ENCODE data around the gene SPSB1.

SPSB1 gene

GRCh38 chr1:9302745-9303524 is 10.2 kb downstream of the SPSB1 start:
- DNase-seq = no peak

DNA sequence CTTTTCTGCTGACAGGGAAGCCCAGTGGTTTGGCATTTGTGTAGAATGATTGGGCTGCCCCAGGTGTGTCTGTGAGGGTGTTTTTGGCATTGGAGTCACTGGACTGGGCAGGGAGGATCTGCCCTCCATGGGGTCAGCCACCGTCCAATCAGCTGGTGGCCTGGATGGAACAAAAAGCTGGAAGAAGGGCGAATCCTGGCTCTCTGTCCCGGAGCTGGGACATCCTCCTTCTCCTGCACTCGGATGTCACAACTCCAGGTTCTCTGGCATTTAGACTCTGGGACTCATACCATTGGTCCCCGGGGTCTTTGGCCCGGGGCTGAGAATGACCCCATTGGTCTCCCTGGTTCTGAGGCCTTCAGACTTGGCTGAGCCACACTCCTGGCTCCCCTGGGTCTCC is 11.2 kb downstream of the SPSB1 start:
- DNase-seq = no peak

- no peak for DNase-seq
These were observed 12.5 kb downstream of the SPSB1 start for GRCh38 chr1:9305216-9305615.

- no peak for DNase-seq
These were observed 13.3 kb downstream of the SPSB1 start for GRCh38 chr1:9306006-9306405.

- no peak for DNase-seq
These were observed 14.6 kb downstream of the SPSB1 start for GRCh38 chr1:9307303-9307702.

- no peak for DNase-seq
These were observed 15.6 kb downstream of the SPSB1 start for GRCh38 chr1:9308236-9308785.

GRCh38 chr1:9309080-9309479 is 16.4 kb downstream of the SPSB1 start:
- DNase-seq = no peak

DNA sequence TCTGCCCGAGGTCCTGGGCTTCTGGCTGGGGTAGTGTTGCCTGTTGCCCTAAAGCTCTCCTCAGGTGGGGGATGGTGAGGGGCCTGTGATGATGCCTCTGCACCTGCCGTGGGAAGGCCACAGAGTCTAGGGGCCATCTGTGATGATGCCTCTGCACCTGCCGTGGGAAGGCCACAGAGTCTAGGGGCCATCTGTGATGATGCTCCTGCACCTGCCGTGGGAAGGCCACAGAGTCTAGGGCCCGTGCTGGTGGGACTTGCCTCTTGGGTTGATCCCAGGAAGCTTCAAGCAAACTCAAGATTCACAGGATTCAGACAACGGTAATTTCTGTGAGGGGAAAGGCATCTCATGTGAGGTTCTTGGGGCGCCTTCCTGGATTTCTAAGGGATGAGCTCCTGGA is 17.3 kb downstream of the SPSB1 start:
- no peak for DNase-seq

DNA sequence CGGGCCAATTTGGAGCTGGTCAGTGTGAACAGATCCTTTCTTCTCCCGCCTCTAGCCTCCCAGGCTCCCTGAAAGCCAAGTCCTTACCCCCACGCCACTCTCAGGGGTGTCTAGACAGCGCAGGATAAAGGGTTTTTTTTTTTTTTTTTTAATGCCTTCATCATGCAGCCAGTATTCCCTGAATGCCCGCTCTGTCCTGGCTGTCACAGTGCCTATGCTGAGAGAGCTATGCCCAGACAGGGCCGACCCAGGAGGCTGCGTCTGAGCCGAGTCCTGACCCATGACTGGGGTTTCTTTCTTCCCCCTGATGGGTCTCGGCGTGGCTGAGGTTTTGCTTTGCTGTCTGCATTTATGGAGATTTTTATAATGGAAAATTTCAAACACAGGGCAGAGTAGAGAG is 18.3 kb downstream of the SPSB1 start:
- no peak for DNase-seq

DNA sequence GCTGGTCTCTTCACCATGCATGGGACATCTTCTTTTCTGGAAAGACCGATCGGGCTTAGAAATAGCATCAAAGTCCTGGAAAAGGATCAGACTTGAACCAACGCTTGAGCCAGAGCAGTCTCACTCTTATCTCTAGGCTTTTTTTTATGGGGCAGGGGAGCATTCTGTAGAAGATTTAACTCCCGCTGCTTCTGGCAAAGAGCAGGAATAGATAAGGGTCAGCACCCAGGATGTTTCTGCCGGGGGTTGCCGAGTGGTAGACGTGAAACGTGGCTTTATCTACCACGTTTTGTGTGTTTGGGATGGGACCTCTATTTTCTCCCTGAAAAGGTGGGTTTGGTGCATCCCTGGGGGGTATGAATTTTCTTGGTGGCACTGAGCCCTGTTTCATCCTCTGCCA is 18.8 kb downstream of the SPSB1 start:
- no peak for DNase-seq

GRCh38 chr1:9312168-9312720 is 19.6 kb downstream of the SPSB1 start:
- DNase-seq = no peak

DNA sequence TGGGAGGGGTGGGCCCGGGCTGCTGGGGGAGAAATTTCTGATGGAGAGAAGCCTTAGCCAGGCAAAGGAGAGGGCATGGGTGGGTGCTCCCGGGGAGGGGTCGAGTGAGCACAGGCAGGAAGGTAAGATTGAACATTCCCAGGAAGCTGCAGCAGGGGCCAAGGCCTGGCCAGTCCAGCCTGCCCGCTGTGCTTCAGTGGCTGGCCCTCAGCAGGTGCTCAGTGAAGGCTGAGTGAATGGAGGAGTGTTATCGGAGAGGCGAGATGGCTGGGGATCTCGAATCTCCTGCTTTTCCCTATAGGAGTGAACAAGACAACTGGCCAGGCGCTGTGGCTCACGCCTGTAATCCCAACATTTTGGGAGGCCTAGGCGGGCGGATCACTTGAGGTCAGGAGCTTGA is 20.9 kb downstream of the SPSB1 start:
- DNase-seq = no peak

- no peak for DNase-seq
These were observed 21.4 kb downstream of the SPSB1 start for GRCh38 chr1:9314111-9314510.

DNA sequence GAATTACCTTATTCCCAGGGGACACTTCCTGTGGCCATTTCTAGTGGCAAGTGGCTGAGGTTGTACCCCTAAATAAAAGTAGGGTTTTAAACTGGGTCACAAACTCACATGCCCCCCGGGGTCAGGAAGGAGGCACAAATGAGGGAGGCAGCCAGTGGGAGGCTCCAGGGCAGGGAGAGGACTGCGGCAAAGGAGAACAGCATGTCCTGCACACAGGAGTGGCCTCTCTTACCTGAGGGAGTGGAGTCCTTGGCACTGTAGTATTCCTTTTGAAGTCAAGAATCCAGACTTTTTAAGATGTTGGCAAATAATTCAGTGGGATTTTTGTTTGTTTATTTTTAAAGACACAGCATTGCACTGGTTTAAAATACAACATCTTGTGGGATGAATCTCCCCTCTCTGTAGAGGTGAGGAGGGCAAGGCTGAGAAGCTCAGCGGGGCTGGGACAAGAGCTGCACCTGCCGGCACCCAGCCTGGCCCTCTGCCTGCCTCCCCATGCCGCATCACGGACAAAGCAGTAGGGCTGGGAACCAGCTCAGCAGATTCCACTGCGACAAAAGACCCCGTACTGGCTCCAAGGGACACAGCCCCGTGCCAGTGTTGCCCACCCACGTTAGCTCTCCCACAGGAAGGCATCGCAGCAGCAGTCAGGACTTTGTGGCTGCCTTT is 22.2 kb downstream of the SPSB1 start:
- DNase-seq = no peak

- peak; percentile 84 for DNase-seq
These were observed 22.9 kb downstream of the SPSB1 start for GRCh38 chr1:9315411-9316079.

- peak; percentile 57 for DNase-seq
These were observed 23.4 kb downstream of the SPSB1 start for GRCh38 chr1:9316080-9316444.

DNA sequence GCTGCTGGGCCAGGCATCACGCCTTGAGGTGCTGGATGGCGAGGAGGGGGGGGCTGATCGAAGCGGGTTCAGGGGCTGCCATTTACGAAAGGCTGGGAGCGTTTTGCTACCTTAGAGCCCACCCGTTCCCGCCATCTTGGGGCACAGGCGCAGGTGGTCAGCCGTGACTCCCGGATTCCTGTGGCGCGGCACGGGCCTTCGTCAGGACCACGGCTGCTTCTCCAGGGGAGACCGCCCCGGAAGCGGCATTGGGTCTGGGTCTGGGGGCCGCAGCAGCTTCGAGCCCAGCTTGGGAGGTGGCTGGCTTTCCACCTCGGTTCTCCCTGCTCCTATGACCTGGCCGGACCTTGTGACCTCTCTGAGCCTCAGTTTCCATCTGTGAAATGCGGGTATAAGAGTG is 23.8 kb downstream of the SPSB1 start:
- no peak for DNase-seq

GRCh38 chr1:9317072-9317471 is 24.4 kb downstream of the SPSB1 start:
- DNase-seq = no peak

DNA sequence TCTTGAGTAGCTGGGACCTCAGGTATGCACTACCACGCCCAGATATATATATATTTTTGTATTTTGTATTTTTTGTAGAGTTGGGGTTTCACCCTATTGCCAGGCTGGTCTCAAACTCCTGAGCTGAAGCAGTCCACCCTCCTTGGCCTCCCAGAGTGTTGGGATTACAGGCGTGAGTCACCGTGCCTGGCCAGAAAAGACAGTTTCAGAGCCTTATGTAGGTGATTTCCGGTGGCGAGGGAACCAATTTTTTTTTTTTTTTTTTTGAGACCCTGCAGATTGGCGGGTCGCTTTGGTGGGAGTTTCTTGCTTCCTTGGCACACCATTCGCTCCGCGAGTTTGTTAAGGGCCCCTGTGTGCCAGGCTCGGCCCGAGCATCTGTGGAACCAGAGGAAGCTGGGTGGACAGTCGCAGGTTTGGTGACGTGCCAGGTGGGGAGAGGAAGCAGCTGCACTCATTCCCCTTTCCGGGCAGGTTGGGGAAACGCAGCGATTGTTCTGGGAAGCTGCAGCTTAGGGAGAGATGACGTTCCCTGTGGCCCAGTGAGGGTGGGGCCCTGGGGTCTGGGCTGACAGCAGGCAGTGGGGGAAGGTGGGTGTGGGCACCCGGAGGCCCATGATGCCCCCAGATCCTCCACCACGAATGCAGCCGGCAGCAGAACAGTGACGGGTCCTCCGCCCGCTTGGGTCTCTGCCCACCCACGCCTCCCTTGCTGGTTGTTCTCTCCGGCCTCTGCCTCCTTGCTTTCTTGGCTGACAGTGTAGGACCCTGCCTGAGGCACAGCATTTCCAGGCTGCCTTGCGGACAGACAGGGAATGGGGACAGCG is 25.1 kb downstream of the SPSB1 start:
- peak; percentile 36 for DNase-seq

- DNase-seq = no peak
These were observed 26.6 kb downstream of the SPSB1 start for GRCh38 chr1:9319208-9319788.

GRCh38 chr1:9319789-9320519 is 27.3 kb downstream of the SPSB1 start:
- no peak for DNase-seq

Data from stimulated activated CD8-positive, alpha-beta memory T cell treated with anti-CD3 and anti-CD28 coated beads, Interleukin-4, amount 100 ng/mL, for 48 hours (primary cell).